ENCODE data around the gene CLIC1. TPM values are rescaled to one million over a fixed set of nuclear protein-coding genes. Genes with fewer than 3 reads are reported as not detected.
A peak's percentile ranks its signal among the peaks of the same experiment; 100 is the strongest.

CLIC1 gene
- total RNA-seq (10 to 100 TPM; 61.2 to 61.5 TPM), total RNA-seq (48.6 to 400 (median 110) reads per million in 172 experiments)
- 273 TPM for polyA plus RNA-seq (2013, experiment 1 of 2)
- polyA plus RNA-seq (2013, experiment 2 of 2) = 241 TPM

DNA sequence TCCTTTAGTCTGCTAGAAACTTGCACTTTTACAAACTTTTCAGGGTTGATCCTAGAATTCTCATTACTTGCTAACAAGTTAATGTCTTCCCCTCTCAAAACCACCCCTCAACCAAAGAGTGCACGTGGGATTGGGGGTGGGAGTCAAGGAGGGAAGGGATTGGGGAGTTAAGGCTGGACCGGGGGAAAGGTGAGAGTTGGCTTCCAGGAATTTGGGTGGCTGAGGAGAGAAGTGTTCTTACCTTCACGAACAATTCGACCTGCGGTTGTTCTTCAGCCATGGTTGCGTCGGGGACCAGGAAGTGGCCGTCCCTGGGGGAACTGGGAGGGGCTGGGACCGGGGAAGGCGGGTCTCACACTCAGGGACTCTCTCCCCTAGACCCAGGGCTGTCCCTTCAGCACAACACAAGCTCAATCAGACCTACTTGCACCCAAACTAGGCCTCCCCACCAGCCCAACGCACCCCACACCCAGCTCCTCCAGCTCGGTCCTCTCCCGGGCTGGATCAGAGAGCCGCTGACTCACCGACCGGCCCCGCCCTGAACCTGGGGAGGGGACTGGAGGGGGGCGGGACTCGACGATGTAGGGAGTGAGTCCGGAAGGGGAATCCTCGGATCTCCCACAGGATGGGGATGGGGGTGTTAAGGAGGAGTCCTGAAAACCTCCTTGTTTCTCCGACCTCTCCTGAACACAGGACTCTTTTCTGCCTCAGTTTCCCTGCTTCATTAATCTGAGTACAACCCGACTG, at the start of gene CLIC1:
Gene CLIC1, minus strand, starts transcription at position 510 of the 747 bp plus-strand sequence. Its CDS starts 230 bp downstream, at position 280.
- TF ChIP-seq, protein P1, sequence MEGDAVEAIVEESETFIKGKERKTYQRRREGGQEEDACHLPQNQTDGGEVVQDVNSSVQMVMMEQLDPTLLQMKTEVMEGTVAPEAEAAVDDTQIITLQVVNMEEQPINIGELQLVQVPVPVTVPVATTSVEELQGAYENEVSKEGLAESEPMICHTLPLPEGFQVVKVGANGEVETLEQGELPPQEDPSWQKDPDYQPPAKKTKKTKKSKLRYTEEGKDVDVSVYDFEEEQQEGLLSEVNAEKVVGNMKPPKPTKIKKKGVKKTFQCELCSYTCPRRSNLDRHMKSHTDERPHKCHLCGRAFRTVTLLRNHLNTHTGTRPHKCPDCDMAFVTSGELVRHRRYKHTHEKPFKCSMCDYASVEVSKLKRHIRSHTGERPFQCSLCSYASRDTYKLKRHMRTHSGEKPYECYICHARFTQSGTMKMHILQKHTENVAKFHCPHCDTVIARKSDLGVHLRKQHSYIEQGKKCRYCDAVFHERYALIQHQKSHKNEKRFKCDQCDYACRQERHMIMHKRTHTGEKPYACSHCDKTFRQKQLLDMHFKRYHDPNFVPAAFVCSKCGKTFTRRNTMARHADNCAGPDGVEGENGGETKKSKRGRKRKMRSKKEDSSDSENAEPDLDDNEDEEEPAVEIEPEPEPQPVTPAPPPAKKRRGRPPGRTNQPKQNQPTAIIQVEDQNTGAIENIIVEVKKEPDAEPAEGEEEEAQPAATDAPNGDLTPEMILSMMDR (IDR thresholded peaks at IDR 0.05) = no peak
- Histone ChIP-seq H3K4me3 (ENCODE audit: low read length) (peak within 1 kb of the TSS; percentile 75), H3K36me3 (ENCODE audit: insufficient read depth, low read length) (peaks cover 29% of the 10 kb centered on the region), H3K4me1 (ENCODE audit: insufficient read depth, low read length) (peaks cover 76% of the 10 kb centered on the region), H3K27me3 (ENCODE audit: control insufficient read depth in 1 of 2, insufficient read depth in 2 of 2, low read length in 2 of 2) (no peaks in the 10 kb centered on the region), H3K27ac (ENCODE audit: low read depth in 1 of 2, low read length in 2 of 2) (peak within 1 kb of the TSS; percentile 89 to 90), H3K9me3 (ENCODE audit: control insufficient read depth in 1 of 2, insufficient read depth in 1 of 2, low read length in 2 of 2) (no peaks in the 10 kb centered on the region)
- Mint-ChIP-seq H3K9me3 (no peaks in the 10 kb centered on the region), H3K4me3 (peak within 1 kb of the TSS; percentile 90), H3K27ac (peak within 1 kb of the TSS; percentile 85), H3K27me3 (no peaks in the 10 kb centered on the region), H3K36me3 (ENCODE audit: low read depth) (peaks cover 57% of the 10 kb centered on the region), H3K4me1 (ENCODE audit: low read depth) (peaks cover 84% of the 10 kb centered on the region)
- intact Hi-C loops (cut with DNase I, micrococcal nuclease) = loop anchor here in 1 of 2 experiments (5.0 kb wide), 2 partner anchors 34 to 81 kb away; partner anchors contain the start of genes ABHD16A, HSPA1A and HSPA1L
- DNase-seq (peak; percentile 30 to 82 (median 70)), ATAC-seq (ENCODE audit: poor library complexity) (peak; percentile 19)
- ChIA-PET CTCF (interaction anchor here (1.3 to 2.9 kb wide), 4 partner anchors 55 to 94 kb away, joined by 7 to 12 read pairs (median 8); partner anchors contain the start of genes LSM2 and VARS1), POLR2A (interaction anchor here (0.6 to 2.8 kb wide), 12 partner anchors 33 to 1236 kb away, joined by 3 to 15 read pairs (median 4); partner anchors contain the start of genes HSPA1A, HSPA1B, HSPA1L and LSM2)

DNA sequence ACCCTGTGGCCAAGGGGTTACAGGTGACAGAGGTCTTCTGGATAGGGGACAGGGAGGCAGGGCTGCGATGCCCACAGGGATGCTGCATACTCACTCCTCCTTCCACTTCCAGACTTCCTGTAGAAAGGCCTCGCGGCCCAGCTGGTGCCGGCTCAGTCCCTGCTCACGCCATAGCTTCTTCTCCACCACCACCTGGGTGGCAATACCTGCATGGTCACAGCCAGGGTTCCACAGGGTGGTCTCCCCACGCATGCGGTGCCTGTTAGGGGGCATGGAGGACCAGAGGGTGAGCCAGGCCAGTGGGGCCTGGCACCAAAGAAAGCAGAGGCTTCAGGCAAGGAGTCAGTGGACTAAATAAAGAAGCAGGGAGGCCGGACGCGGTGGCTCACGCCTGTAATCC, 49.1 kb upstream of the CLIC1 start:
- CTCF ChIA-PET = no interaction called here
- Histone ChIP-seq H3K9me3 (ENCODE audit: control insufficient read depth in 1 of 2, insufficient read depth in 1 of 2, low read length in 2 of 2) (no peaks in the 10 kb centered on the region), H3K4me3 (ENCODE audit: low read length) (no peak overlapping the region), H3K4me1 (ENCODE audit: insufficient read depth, low read length) (peaks cover 3% of the 10 kb centered on the region), H3K27me3 (ENCODE audit: control insufficient read depth in 1 of 2, insufficient read depth in 2 of 2, low read length in 2 of 2) (no peaks in the 10 kb centered on the region), H3K36me3 (ENCODE audit: insufficient read depth, low read length) (peaks cover 61% of the 10 kb centered on the region), H3K27ac (ENCODE audit: low read depth in 1 of 2, low read length in 2 of 2) (no peak overlapping the region)
- Mint-ChIP-seq H3K9me3 (no peaks in the 10 kb centered on the region), H3K27me3 (no peaks in the 10 kb centered on the region), H3K27ac (no peak overlapping the region), H3K4me3 (no peak overlapping the region), H3K4me1 (ENCODE audit: low read depth) (peaks cover under 1% of the 10 kb centered on the region), H3K36me3 (ENCODE audit: low read depth) (peaks cover 44% of the 10 kb centered on the region)
- TF ChIP-seq, protein P1 (IDR thresholded peaks at IDR 0.05) = no peak
- intact Hi-C loops (cut with DNase I, micrococcal nuclease) = no loop called here
- no peak for DNase-seq
- ATAC-seq (ENCODE audit: poor library complexity) = no peak
- POLR2A ChIA-PET = interaction anchor here (1.1 to 1.3 kb wide), 2 partner anchors 10 to 11 kb away, joined by 3 read pairs; partner anchors contain the start of gene VARS1

DNA sequence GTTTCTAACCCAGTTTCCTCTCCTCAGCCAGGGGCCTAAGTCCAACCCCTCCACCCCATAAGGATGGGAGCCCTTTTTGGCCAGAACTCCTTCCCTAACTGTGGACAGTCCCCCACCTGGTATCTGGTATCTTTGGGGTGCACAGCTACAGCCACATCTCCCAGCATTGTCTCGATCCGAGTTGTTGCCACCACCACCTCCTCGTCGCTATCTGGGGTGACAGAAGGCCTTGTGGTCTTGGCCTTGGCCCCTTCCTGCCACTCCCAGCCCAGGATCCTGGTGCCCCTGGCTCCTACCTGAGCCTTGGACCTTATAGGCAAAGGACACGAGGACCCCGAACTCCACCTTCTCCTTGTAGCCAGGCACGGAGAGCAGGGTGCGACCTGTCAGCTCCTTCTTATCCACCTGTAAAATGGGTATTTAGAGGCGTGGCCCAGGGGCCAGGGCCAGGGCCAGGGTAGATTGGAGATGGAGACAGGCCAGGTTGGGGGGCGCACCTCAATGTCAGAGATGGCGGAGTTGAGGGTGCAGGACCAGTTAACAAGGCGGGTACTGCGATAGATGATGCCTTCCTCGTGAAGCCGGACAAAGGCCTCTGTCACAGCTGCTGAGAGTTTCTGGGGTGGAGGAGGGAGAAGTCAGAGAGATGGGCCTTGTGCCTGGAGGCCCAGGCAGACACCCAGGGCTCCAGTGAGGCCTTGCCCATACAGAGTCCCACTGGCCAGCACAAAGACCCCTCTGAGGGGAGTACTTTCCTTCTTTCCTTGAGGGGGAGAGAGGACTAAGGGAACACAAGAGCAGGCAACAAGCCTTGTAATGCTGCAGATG, 48.0 kb upstream of the CLIC1 start:
- peaks cover 69% of the 10 kb centered on the region for H3K36me3 ChIP-seq (ENCODE audit: insufficient read depth, low read length)
- no peaks in the 10 kb centered on the region for H3K9me3 Mint-ChIP-seq
- no peak overlapping the region for H3K4me3 Mint-ChIP-seq
- H3K36me3 Mint-ChIP-seq (ENCODE audit: low read depth) = peaks cover 48% of the 10 kb centered on the region
- H3K4me3 ChIP-seq (ENCODE audit: low read length) = no peak overlapping the region
- TF ChIP-seq, protein P1 (IDR thresholded peaks at IDR 0.05) = no peak
- DNase-seq = no peak
- ChIA-PET POLR2A (interaction anchor here (0.6 to 1.1 kb wide), 2 partner anchors 11 to 430 kb away, joined by 3 read pairs; partner anchors contain the start of gene VARS1), CTCF (interaction anchor here (0.6 kb wide), 1 partner anchor 103 kb away, joined by 3 read pairs; the partner anchor contains the start of gene LY6G5C)
- no peak overlapping the region for H3K27ac ChIP-seq (ENCODE audit: low read depth in 1 of 2, low read length in 2 of 2)
- intact Hi-C loops (cut with DNase I, micrococcal nuclease) = no loop called here
- no peaks in the 10 kb centered on the region for H3K27me3 ChIP-seq (ENCODE audit: control insufficient read depth in 1 of 2, insufficient read depth in 2 of 2, low read length in 2 of 2)
- ATAC-seq (ENCODE audit: poor library complexity) = no peak
- H3K4me1 ChIP-seq (ENCODE audit: insufficient read depth, low read length) = peaks cover under 1% of the 10 kb centered on the region
- H3K9me3 ChIP-seq (ENCODE audit: control insufficient read depth in 1 of 2, insufficient read depth in 1 of 2, low read length in 2 of 2) = no peaks in the 10 kb centered on the region
- no peaks in the 10 kb centered on the region for H3K27me3 Mint-ChIP-seq
- no peak overlapping the region for H3K27ac Mint-ChIP-seq
- no peaks in the 10 kb centered on the region for H3K4me1 Mint-ChIP-seq (ENCODE audit: low read depth)

Data from CD4-positive, alpha-beta T cell (primary cell).